Activated CD4-positive, alpha-beta T cell treated with anti-CD3 and anti-CD28 coated beads, Interleukin-2, Interleukin-4, amounts not matched to agents 100 ng/mL and 50 ng/mL, durations not matched to agents 16 hours and 8 hours (primary cell): ENCODE measurements around the gene OAF.

Experiments used
- DNase-seq: peaks from one replicate; pipeline ENCODE4 v3.0.0-alpha.2; 2020; ENCODE audit warnings: low spot score

Gene OAF

DNA sequence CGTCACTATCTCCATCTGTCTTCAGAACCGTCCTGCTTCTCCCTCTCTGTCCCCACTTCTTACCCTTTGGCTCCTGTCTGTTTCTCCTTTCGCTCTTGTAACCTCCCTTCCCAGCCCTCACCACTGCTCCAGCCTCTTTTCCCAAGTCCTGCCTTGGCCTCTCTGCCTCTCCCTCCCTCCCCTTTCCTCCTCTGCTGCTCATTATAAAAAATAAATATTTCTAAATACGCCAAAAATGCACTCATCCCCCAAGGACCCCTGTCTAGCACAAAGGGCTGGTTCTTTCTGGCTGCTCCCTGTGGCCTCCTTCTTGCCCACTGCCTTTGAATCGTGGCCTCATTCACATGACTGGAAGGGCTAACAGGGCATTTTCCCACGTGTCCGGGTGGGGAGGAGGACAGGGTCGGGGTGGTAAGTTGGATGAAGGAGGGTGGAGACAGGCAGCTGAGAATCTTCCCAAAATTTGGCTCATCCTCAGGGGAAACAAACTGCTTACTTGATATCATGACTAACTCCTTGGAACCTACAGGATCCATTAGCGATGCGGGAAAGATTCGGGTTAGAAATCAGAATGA lies 26.4 kb upstream of the OAF start:
- DNase-seq: no peak

DNA sequence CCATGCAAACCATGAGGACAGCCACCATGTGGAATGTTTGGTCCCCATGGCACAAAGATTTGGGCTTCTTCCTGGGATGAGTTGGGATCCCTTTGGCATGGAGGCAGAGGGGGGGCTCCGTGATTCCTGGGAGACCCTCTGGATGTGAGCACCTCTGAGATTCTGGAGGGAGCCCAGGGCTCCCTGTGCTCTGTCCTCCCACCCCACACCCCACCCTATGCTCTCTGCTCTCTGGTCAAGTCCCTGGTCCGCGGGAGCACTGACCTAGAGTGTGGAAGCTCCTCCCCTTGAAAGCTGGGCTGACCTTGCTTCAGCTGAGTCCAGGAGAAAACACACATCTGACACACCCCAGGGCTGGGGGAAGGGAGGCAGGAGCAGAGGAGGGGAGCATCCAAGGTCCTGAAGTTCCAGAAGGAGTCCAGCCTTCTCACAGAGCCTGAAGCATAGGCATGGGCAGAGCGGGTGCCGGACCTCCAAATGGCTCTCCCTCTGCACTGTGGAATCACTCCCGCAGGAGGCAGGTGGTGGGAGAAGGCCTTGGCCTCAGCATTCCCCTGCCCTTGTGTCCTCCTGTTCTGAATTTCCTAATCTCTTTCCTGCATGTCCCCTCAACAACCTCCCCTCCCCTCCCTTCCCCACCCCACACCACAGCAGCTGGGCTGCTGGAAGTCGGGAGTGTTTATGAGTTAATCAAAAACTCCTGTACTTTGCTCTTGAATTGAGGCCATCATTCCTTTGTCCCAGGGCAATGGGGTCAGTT lies 25.7 kb upstream of the OAF start:
- no peak for DNase-seq

DNA sequence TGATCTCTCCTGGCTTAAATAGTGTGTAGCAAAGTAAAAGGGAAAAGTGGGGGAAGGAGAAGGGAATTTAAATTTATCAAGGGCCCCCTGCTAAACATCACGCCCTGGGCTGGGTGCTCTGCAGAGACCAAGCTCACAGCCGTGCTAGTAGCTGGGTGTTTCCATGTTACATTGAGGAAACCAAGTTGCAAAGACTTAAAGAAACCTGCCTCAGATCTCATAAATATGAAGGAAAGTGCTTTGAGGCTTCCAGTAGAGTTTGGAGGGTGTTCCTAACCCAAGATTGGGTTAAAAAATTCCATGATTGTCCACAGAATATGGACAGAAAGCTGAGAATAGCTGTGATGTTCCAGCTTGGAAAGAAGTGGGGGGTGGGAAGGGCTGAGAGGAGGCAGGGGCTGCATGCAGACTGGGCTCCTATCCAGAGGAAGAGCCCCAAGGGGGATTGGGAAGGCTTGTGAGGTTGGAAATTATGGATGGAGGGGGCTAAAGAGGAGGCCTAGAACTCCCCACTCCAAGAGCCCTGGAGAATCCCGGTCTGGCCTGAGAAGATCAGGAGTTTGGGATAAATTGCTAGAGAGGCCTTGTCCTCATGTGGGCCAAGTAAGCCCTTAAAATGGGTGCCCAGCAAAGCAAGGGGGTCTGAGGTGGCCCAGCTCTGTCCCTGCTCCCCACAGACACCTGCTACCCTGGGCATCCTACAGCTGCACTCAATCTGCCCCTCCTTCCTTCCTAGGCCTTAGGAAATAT lies 25.0 kb upstream of the OAF start:
- DNase-seq: no peak

DNA sequence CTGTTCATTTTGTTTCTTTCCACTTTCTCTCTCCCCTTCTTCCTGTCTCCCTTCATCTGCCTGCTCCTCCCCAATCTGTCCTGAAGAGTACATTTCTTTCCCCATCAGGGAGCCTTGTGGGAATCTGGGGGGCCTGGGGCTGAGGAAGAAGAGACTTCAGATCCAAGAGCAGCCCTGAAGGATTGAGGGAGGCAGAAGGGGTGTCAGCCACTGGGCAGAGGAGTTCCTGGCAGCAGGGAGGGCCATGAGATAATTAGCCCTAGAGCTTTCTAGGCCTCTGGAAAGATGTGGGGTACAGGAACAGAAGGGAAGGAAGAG lies 24.4 kb upstream of the OAF start:
- no peak for DNase-seq

- no peak for DNase-seq
Observed at GRCh38 chr11:120186774-120187591, 23.8 kb upstream of the OAF start.

- no peak for DNase-seq
Observed at GRCh38 chr11:120188371-120188770, 22.5 kb upstream of the OAF start.

DNA sequence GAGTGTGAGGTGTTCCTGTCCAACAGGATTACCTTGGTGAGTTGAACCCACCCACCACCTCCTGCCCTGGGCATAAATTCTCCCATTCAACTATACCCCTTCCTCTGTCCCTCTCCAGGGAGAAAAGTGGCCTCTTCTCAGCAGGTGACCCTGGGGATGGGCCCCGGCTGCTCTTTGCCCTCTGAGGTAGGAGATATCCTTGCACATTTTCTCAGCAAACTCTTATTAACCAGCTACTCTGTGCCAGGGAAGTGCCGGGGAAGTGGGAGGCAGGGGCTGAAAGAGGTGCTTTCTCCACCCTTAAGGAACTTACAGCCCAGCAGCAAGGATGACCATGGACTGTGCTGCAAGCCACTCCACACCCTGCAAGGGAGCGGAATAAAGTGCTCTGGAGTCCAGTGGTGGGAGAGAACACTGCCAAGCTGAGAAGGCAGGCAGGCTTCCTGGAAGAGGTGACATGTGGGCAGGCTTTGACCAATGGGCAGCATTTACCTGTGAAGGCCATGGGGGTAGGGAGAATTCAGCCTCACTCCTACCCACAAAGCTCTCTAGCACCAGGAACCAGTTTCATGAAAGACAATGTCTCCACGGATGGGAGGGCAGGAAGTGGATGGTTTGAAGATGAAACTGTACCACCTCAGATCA lies 21.9 kb upstream of the OAF start:
- no peak for DNase-seq

GRCh38 chr11:120191058-120191457 lies 19.8 kb upstream of the OAF start:
- no peak for DNase-seq

DNA sequence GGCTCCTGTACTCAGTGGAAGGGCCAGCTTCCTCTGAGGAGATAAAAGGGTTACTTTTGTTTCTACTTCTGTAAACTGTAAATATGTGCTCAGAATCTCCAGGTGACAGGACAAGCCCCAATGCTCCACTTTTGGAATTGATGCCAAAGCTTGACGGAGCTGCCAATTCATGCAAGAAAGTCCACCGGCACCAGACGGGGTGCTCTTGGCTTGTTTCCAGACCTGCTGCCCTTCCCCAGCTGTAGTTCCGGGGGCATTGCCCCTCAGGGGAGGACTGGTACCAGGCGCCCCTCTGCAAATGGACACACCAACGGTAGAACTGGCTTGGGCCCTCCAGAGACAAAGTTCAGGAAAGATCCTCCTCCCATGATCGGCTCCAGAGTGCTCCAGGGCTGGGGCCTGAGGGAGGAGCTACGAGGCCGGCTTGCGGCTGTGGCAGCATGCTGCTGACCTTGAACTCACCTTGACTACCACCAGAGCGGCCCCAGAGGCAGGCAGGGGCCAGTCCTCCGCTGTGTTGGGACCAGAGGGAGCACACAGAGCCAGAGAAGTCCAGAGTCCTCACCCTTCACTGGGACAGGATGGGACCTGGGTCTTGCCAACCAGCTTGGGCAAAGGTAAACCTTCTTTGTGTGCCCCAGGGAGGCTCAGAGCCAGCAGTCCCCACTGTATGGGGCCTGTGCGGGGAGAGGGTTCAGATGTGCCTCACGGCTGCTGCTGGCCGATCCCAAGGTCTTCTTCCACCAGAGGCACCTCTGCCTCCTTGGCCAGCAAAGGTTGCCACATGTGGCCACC lies 17.8 kb upstream of the OAF start:
- DNase-seq: no peak

GRCh38 chr11:120194166-120194565 lies 16.7 kb upstream of the OAF start:
- no peak for DNase-seq

- no peak for DNase-seq
Observed at GRCh38 chr11:120195601-120196320, 15.1 kb upstream of the OAF start.

- DNase-seq: no peak
Observed at GRCh38 chr11:120196826-120197225, 14.0 kb upstream of the OAF start.

GRCh38 chr11:120197251-120197891 lies 13.5 kb upstream of the OAF start:
- no peak for DNase-seq

GRCh38 chr11:120197977-120198376 lies 12.9 kb upstream of the OAF start:
- DNase-seq: no peak

DNA sequence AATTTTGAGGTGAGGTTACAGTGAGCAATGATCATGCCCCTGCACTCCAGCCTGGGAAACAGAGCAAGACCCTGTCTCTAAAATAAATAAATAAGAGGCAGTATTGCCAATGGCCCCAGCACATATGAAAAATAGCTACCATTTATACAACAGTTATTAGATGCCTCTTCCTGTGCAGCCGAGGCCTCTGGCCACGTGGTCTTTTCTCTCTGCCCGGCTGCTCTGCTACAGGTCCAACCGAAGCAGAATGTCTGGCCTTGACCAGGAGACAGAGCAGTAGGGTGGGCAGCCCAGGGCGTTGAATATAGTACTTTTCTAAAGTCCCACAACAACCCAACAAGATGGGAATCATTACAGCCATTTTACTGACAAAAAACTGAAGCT lies 12.4 kb upstream of the OAF start:
- no peak for DNase-seq

GRCh38 chr11:120198787-120199469 lies 11.9 kb upstream of the OAF start:
- DNase-seq: no peak

- no peak for DNase-seq
Observed at GRCh38 chr11:120199613-120200012, 11.2 kb upstream of the OAF start.

DNA sequence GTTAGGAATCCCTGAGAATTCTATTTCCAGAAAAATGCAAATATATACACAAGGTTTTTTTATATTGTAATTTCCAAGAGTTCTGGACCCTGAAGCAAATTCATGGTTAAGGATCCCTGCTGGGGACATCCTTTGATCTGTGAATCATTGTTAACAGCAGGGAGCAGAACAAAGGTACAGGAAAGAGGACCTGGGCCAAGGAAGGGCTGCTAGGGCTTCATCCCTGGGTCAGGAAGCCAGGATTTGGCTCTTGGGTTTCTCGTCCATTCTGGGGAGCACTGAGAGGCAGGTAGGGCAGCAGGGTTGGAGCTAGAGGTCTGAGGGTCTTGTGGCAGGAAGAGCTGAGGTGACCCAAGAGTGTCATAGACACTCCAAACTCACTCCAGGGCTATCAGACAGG lies 10.2 kb upstream of the OAF start:
- DNase-seq: no peak

DNA sequence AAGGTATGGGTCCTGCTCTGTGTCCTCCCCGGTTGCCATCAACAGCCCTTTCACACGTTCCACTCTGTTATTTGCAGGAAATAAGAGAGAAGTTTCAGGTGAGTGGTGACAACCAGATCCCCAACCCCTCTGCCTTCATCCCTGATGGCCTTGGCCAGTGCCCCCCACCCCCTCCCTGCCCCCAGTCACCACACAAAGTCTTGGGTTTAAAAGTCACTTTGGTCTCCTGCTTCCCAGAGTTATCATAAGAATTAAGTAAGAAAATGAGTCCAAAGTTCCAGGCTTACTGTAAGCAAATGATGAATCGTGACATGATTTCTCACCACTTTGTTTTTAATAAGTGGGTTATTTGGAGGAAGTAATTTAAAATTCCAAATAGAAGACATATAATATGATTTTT lies 9.2 kb upstream of the OAF start:
- no peak for DNase-seq

DNA sequence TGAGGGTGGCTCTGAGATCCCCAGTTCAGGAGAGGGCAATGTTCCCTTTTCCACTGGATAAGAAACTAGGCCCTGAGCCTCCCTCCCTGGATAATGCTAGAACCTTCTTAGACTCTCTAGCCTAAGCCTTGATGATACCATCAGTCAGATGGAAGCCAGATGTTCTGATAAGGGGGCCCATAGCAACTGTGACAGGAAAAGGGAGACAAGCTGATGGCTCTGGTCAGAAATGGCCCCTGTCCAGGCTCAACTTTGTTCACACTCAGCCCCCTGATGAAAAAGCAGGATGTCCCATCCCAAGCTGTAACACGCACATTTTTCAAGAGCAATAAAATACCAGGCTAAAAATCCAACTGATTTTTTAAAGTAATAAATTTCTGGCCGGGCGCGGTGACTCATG lies 7.2 kb upstream of the OAF start:
- DNase-seq: no peak
